HG02870 (cell line): Measurements from ENCODE around the gene MED25.
"Not testable (repeated sequence)": the region's sequence is repeated elsewhere in the genome, so short reads cannot be mapped to it uniquely, and the experiment has no call there.

Experiments used
- ATAC-seq: cut with Tn5 transposase; IDR thresholded peaks from one replicate; pipeline ENCODE4 v1.9.1; 2021; ENCODE audit warnings: mild to moderate bottlenecking, moderate library complexity; ENCODE audit not compliant: unreplicated experiment

The MED25 gene

DNA sequence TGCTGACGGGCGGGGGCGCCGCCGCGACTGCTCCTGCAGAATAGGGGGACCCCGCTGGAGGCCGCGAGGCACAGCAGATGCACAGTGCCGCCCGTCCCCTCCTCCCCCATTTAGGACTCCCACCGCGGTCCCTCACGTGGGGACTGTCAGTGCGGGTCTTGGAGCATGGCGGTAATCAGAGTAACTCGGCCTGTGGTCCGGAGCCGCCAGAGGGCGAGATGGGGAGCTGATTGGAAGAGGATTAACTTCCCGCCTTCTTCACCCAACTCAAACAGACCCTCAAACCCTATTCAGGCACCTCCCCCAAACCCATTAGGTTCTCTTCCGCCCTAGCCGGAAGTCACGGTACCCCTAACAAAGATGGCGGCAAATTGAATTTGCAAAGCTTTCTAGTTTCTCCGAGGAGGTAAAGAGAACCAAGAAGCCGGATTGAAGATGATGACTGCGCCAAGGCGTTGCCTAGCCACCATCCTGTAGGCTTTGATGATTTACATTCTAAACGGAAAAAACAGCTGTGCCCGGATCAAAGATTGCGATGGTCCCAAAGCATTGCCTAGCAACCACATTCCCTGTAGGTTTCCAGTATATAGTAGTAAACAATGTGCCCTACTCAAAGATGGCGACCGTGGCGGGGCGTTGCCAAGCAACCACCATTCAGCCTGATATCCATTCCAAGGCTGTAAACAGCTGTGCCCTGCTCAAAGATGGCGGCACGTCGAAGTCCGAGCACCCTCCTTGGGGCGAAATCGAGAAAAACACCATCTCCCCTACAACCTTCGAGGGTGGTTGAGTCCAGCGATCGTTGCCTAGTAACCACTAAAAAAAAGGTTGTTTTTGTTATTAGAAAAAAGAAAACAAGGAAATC lies 4.9 kb upstream of the MED25 start, which contains the start of gene FUZ:
TSS of gene FUZ (minus strand) at position 296 of the 865 bp plus-strand sequence. CDS start at position 110, 186 bp downstream.
- peak; percentile 42 for ATAC-seq

DNA sequence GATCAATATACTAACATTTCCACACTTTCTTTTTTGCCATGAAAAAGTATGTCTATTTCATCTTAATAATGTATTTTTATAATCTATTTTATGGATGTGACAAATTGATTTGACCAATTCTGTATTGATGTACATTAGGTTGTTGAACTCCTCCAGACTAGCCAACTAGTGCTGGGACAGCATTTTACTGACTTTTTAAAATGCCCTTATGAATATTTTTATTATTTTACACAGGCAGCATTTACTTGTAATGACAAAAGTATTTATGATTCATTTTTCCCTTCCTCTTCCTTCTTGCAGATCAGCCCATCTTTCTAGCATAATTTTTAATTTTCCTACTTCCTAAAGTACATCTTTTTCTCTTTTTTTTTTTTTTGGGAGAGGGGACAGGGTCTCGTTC lies 4.1 kb upstream of the MED25 start:
- ATAC-seq = no peak

DNA sequence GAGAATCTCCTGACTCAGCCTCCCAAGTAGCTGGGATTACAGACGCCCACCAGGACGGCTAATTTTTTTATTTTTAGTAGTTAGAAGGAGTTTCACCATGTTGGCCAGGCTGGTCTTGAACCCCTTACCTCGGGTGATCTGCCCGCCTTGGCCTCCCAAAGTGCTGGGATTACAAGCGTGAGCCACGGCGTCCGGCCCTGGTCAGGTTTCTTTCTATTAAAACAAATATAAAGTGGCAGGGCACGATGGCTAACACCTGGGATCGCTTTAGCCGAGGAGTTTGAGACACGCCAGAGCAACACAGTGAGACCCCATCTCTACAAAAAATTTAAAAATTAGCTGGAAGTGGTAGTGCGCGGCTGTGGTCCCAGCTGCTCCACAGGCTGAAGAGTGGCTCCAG lies 1.5 kb upstream of the MED25 start:
- no peak for ATAC-seq

DNA sequence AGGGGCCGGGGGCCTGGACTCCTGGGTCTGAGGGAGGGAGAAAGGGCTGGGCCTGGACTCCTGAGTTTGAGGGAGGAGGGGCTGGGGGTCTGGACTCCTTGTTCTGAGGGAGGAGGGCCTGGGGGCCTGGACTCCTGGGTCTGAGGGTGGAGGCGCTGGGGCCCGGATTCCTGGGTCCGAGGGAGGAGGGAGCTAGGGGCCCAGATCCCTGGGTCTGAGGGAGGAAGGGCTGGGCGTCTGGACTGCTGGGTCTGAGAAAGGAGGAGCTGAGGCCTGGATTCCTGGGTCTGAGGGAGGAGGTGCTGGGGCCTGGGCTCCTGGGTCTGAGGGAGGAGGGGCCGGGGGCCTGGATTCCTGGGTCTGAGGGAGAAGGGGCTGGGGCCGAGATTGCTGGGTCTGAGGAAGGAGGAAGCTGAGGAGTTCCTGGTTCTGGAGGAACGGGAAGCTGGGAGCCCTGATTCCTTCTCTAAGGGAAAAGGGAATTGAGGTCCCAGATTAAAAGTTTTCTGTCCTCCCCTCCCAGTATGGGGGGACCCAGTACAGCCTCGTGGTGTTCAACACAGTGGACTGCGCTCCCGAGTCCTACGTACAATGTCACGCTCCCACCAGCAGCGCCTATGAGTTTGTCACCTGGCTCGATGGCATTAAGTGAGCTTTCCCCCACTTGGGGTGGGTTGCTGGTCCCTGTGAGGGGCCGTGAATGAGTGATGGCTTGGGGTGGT lies 721 bp downstream of the MED25 start:
- ATAC-seq = no peak

DNA sequence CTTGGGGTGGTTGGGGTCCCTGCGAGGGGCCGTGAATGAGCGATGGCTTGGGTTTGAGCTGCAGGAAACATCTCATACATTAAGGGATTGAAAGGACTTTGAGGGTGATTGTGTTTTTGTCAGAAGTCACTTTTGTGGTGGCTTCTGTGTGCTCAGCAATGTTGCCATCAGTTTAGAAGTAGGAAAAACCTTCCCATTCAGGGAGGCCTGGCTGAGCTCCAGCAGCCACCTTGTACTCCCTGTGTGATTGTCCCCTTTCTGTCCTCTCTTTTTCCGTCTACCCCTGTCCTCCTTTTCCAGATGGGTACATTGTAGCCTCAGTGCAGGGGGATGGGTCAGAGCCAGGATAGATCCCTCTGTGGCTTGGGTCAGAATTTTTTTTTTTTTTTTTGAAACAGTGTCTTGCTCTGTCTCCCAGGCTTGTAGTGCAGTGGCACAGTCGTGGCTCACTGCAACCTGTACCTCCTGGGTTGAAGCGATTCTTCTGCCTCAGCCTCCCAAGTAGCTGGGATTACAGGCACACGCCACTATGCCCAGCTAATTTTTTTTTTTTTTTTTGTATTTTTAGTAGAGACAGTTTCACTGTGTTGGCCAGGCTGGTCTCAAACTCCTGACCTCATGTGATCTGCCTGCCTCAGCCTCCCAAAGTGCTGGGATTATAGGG lies 1.5 kb downstream of the MED25 start:
- ATAC-seq = not testable (repeated sequence)

DNA sequence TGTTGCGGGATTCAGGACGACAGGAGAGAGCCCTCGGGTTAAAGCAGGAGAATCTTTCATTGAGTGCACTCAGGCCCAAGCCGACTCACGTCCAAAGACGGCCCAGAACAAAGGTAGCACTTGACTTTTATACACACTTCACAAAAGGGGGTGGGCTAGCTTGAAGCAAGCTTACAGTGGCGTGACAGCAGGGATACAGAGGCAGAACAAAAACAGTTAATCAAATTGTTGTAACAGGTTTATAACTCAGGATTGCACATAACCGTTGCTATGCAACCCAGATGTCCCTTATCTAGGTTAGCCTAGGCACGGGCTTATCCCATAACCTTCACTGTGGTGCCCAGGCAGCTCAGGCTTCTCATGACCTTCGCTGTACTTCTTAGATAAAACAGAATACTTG lies 2.0 kb downstream of the MED25 start:
- no peak for ATAC-seq

DNA sequence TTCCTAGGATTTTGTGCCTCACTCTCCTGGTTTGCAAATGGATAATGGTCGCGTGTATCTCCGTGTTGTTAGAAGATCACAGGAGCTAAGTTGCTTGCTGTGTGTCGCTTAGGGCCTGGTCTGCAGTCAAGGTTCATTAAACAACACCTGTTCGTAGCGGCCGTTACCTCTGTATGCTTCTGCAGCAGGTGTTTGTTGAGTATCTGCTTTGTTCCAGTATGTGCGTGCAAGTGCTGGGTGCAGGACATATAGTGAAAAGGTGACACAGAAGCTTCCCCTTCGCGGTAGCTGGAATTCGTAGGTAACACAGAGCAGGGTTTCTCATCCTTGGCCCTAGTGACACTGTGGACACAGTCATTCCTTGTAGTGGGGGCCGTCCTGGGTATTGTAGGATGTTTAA lies 5.4 kb downstream of the MED25 start:
- ATAC-seq = no peak

DNA sequence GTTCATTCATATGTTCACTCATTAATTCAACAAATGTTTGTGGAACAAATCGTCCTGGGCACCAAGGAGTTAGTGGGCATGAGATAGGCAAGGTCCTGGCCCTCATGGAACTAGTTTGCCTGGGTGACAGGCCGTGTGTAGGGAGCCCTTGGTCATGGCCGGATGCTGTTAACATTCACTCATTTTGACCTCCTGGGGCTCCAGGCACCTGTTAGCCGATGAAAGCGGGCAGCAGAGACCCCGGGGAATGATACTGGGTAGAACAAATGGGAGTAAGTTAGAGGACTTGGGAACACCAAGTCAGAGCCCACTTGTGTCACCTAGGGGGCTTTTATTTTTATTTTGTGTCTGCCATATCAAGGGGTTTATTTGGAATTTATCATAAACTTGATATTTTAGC lies 6.6 kb downstream of the MED25 start:
- no peak for ATAC-seq

DNA sequence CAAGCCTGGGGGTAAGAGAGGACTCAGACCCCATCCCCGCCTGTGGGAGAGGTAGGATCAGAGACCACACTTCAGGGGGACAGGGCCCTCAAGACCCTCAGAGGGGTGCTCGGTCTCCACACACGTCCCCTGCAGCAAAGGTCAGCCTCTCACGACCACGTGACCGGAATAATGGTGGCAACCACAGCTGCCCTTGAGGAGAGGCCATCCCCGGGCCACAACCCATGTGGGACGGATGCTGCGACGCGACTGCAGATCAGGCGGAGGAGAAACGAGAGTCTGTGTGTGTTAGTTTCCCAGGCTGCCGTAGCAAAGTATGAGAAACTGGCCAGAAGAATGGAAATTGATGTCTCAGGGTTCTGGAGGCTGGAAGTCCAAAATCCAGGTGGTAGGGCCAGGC lies 8.9 kb downstream of the MED25 start:
- ATAC-seq = no peak

DNA sequence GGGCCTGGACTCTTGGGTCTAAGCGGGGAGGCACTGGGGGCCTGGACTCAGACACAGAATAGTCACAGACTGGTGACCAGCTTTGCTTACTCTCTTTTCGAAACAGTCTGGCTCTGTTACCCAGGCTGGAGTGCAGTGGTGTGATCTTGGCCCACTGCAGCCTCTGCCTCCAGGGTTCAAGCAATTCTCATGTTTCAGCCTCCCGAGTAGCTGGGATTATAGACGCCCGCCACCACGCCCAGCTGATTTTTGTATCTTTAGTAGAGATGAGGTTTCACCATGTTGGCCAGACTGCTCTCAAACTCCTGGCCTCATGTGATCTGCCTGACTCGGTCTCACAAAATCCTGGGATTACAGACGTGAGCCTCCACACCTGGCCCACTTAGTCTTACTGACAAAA lies 11.1 kb downstream of the MED25 start:
- no peak for ATAC-seq

DNA sequence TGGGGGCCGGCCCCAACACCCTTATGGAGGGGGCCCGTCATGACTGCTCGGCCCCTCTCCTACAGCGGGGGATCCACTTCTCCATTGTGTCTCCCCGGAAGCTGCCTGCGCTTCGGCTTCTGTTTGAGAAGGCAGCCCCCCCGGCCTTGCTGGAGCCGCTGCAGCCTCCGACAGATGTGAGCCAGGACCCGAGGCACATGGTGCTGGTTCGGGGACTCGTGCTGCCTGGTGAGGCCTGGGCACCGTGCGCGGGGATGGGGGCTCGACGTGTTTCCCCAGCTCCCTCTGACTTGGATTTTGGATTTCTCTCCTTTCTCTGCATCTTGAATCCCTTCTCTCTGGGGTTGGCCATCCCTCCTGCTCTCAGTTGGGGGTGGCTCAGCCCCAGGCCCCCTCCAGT lies 11.6 kb downstream of the MED25 start:
- no peak for ATAC-seq

DNA sequence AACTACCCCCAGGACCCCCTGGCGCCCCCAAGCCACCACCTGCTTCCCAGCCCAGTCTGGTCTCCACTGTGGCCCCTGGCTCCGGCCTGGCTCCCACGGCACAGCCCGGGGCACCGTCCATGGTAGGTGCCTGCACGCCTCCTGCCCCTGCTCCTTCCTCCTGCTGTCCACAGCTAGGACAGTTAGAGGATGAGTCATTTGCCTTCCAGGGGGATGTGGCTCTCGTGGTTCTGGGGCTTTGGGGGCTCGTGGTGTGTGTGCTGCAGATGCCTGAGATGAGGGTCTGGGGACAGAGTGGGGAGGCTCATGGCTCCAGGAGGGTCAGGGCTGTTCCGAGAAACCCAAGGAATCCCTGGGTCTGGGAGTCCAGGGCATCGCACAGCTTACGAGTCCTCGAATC lies 12.7 kb downstream of the MED25 start:
- no peak for ATAC-seq

DNA sequence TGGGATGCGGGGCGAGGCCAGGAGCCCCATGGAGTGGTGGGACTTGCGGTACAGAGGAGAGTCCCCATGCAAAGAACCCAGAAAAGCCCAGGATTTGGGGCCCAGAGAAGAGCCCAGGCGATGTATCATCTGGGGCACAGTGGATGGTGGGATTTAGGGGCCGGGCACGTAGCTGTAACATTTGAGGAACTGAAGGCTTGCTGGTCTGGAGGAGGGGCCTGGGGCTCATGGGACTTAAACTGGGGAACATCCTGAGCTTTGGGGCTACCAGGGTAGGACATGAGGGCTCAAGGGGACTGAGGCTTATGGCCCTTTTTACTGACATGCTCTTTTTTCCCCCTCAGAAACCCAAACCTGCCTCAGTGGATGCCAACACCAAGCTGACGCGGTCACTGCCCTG lies 13.5 kb downstream of the MED25 start:
- ATAC-seq = no peak

DNA sequence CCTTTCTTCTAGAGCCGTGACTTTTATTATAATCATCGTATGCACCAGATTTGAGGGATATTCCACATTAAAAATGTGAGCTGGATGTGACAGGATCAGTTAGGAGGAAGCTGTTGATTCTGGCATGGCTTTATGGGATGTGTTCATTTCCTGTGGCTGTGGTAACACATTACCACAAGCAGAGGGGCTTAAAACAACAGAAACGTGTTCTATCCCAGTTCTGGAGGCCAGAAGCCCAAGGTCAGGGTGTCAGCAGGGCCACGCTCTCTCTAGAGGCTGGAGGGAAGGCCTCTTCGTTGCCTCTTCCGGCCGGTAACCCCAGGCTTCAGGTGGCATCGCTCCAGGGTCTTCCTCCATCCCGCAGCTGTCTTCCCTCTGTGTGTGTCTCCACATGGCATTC lies 14.5 kb downstream of the MED25 start:
- ATAC-seq = no peak

DNA sequence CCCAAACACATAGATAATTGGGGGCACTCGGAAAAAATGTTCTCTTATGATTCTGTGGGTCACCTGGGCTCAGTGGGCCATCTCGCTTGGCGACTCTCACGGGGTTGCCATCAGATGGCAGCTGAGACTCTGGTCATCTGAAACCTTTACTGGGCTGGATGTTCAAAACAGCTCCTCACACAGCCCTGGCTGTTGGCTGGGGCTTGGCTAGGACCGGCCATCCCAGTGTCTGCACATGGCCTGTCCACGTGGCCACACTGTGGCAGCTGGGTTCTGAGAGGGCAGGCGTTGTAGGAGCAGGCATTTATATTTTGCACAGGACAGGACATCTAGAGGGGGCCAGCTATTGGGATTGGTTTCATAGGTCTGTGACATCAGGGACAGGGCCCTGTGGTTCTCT lies 15.5 kb downstream of the MED25 start:
- no peak for ATAC-seq

DNA sequence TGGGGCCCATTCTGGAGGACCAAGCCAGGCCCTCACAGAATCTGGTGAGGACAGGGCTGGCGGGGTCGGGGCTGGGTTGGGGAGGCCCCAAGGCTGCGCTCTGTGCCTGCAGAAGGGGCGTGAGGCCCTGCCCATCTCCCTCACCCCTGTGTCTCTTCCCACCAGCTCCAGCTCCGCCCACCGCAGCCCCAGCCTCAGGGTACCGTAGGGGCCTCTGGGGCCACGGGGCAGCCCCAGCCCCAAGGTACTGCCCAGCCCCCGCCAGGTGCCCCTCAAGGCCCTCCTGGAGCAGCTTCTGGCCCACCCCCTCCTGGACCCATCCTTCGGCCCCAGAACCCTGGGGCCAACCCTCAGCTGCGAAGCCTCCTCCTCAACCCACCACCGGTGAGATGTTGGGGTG lies 17.5 kb downstream of the MED25 start:
- ATAC-seq = no peak

DNA sequence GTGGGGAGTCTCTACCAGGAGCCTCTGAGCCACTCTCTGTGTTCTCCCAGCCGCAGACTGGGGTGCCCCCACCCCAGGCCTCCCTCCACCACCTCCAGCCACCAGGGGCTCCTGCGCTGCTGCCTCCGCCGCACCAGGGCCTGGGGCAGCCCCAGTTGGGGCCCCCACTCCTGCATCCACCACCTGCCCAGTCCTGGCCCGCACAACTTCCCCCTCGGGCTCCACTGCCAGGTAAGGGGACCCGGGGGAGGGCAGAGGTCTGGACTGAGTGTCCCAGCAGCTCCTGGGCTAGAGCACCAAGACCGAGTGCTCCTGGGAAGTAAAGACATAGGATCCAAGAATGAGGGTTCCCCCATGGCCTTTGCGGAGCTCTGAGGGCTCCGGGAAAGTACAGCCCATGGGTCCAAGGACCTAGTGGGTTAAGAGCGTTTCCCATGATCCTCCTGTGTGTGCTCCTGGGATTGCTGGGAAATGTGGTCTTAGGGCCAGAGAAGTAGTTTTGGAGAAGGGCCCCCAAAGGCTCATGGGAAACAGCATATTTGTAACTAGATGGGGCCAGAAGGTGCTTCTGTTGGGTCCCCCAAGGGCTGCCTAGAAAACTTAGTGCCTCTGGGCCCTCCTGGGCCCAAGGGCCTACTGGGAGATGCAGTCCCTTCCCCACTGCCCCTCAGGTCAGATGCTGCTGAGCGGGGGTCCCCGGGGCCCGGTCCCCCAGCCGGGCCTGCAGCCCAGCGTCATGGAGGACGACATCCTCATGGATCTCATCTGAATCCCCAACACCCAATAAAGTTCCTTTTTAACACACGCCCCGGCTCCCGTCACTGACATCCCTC lies 18.3 kb downstream of the MED25 start:
- no peak for ATAC-seq

DNA sequence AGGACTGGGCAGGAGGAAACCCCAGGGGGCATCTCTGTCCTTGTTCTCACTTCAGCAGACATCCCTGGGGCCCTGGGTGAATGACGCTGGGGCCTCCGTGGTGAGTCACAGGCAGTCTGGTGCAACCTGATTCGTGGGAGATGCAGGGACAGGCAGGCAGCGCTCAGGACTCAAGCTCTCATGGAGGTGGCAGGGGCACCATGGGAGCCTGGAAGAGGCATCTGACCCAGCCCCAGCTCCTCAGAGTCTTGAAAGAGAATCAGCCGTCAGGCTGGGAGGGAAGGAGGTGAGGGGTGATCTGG lies 18.9 kb downstream of the MED25 start:
- ATAC-seq = no peak

DNA sequence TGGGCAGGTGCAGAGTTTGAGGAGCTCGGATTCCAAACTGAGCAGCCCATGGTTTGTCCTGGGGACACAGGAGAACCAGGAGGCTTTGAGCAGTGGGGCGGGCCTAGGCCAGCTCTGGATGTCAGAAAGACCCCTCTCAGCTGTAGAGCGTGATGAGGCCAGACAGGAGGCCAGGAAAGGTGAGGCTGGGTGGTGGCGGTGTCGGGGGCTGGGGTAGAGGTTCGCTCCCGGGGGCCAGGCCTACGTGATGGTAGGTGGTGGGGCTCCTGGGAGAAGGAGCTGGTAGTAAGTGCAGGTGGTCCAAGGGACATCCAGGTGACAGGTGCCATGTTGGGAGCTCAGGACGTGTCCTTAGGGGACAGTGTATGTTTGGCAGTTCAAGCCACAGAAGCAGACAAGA lies 19.3 kb downstream of the MED25 start:
- ATAC-seq = no peak

DNA sequence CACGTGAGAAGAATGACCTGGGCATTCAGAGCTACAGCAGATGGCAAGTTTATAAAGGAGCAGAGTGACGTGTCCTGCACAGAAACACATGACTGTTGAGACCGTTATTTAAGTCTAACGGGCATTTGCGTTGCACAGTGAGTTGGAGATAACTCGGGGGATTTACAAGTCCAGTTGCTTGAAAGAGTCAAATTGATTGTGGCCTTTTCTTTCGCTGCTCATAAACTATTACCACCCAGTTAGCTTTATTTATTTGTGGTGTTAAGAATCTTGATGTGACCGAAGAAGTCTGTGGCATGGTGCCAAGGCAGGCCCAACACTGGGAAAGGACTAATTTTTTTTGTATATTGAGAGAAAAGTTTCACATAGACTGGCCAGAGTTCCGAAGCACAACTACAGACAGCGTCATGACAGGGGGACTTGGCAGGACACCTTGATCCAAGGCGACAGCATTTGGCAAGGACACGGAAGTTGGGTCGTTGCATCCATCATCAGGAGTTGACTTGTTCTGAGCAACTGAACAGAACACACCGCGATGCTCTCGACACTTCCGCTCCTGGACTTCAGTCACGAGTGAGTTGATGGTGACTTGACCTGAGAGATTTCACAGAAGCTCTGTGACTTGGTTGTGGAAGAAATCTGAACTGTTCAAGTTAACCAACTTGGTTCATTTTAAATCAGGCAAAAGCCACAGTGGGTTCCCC lies 20.9 kb downstream of the MED25 start:
- ATAC-seq = no peak

DNA sequence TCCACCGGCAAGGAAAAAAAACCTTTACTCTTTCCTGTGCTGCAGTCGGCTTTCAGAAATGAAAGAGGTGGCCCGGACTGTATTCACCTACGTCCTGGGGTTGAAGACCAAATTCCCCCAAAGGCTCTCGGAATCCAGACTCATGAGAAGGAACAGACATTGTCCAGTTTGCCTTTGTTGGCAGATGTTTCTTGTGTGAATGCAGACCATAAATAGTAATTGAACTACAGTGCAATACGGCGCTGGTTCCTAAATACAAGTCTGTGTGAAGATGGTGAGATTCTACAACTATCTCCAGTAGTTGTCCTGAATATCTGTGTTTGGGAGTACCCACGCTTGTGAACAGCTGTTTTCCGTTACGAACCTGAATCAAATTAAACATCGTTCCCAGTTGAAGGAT lies 21.6 kb downstream of the MED25 start:
- ATAC-seq = no peak
